C4-2B (cell line): ENCODE results near the gene IQCC.

Experiments
- H3K27ac ChIP-seq: fragments of 450-650 bp; 2 replicates; pipeline ENCODE4 v1.5.1; 2017
- ZFX ChIP-seq: fragments of 450-650 bp; IDR thresholded peaks from 2 replicates; pipeline ENCODE4 v1.6.1; 2017
- TF ChIP-seq, protein P1 (sequence below): fragments of 450-650 bp; conservative IDR thresholded peaks from 2 replicates; pipeline ENCODE4 v1.5.1; 2017; ENCODE audit warnings: mild to moderate bottlenecking

Gene IQCC

DNA sequence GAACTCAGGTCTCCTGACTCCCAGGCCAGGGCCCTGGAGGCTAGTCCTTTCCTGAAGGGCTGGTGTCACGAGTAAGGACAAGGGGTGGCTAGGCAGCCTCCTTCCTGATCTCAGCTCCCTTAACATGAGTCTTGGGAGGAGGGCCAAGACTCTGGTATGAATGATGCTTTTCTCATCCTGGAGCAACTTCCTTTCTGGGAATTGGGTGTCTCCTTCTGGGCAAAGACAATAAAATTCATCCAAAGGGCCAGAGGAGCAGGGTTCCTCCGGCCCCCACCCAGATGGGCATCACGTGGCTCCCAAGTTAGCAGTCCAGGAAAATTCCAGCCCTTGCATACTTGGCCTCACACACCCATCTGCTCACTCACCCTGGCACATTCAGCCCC, 41.4 kb downstream of the IQCC start, which contains the start of gene FAM167B:
Gene FAM167B, plus strand, starts transcription at position 335 of the 386 bp plus-strand sequence. CDS start 200 bp downstream, outside the sequence.
- H3K27ac ChIP-seq = no peak within 1 kb of the TSS
- TF ChIP-seq, protein P1, sequence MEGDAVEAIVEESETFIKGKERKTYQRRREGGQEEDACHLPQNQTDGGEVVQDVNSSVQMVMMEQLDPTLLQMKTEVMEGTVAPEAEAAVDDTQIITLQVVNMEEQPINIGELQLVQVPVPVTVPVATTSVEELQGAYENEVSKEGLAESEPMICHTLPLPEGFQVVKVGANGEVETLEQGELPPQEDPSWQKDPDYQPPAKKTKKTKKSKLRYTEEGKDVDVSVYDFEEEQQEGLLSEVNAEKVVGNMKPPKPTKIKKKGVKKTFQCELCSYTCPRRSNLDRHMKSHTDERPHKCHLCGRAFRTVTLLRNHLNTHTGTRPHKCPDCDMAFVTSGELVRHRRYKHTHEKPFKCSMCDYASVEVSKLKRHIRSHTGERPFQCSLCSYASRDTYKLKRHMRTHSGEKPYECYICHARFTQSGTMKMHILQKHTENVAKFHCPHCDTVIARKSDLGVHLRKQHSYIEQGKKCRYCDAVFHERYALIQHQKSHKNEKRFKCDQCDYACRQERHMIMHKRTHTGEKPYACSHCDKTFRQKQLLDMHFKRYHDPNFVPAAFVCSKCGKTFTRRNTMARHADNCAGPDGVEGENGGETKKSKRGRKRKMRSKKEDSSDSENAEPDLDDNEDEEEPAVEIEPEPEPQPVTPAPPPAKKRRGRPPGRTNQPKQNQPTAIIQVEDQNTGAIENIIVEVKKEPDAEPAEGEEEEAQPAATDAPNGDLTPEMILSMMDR = no peak
- TF ChIP-seq ZFX = no peak

DNA sequence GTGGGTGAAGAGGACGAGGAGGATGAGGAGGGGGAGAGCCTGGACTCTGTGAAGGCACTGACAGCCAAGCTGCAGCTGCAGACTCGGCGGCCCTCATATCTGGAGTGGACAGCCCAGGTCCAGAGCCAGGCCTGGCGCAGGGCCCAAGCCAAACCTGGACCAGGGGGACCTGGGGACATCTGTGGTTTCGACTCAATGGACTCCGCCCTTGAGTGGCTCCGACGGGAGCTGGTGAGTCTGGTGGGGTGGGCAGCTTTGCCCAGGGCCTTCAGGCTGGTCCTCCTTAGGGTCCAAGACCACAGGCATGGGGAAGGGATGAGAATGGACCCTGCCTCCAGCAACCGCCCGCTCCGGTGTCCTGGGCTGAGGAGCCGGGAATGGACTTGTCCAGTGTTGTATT, 42.0 kb downstream of the IQCC start:
- TF ChIP-seq, protein P1 = no peak
- TF ChIP-seq ZFX = no peak
- H3K27ac ChIP-seq = no peak overlapping the region

DNA sequence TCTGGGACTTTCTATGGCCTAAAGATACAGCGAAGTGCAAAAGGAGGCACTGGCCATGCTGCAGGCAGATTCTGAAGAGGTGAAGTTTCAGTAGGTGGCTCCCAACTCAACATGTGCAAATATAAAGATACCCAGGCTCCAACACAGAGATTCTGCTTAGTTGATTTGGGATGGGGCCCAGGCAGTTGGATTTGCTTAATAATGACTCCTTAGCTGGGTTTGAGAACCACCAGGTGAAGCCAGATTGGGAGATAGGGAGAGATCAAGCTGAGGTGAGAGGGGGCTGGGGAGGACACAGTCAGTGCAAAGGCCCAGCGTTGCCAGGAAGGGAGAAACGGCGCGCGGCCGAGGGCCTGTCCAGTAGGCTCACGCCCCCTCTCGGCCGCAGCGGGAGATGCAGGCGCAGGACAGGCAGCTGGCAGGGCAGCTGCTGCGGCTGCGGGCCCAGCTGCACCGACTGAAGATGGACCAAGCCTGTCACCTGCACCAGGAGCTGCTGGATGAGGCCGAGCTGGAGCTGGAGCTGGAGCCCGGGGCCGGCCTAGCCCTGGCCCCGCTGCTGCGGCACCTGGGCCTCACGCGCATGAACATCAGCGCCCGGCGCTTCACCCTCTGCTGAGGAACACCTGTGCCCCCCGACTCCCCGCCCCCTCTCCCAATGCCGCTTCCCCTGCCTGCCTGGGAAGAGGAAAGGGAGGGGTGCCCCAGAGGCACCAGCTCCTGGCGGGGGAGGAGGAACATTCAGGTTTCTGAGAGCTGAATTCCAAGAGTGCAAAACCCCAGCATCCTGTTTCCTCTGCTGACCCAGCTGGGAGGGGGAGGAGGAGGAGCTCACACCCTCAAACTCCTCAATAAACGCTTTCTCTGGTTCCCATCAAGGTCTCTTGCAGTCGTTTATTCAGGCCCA, 42.8 kb downstream of the IQCC start:
- TF ChIP-seq, protein P1 = peak; percentile 96
- no peak for TF ChIP-seq ZFX
- no peak overlapping the region for H3K27ac ChIP-seq

DNA sequence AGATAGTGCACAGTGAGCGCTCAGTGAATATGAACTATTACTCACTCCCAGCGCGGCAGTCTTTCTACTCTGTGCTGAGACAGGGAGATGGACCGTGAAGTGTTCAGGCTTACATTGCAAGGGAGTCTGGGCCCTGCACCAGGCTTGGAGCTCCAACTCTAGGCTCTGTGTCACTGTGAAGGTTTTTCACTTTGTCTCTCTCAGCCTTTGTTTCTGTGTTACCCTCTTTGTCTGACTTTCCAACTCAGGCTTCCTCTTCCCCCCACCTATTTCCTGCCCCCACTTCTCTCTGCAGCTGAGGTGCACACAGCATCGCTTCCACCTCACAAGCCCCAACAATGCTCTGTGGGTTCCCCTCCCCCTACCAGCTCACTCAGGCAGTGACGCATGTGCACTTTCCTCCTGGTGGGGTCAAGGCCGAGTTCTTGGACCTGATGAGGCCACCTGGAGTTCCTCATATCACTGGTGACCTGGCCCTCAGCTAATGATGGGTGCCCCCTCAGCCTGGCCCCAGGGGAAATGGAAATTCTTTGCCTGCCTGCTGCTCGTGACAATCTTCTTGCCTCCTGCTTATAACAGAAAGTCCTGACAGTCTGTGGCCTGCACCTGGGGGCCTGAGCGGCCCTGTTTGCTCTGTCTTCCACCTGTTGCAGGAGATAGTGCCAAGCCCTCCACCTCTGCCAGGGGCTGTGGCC, 44.5 kb downstream of the IQCC start:
- H3K27ac ChIP-seq = no peak overlapping the region
- TF ChIP-seq, protein P1 = no peak
- TF ChIP-seq ZFX = no peak

DNA sequence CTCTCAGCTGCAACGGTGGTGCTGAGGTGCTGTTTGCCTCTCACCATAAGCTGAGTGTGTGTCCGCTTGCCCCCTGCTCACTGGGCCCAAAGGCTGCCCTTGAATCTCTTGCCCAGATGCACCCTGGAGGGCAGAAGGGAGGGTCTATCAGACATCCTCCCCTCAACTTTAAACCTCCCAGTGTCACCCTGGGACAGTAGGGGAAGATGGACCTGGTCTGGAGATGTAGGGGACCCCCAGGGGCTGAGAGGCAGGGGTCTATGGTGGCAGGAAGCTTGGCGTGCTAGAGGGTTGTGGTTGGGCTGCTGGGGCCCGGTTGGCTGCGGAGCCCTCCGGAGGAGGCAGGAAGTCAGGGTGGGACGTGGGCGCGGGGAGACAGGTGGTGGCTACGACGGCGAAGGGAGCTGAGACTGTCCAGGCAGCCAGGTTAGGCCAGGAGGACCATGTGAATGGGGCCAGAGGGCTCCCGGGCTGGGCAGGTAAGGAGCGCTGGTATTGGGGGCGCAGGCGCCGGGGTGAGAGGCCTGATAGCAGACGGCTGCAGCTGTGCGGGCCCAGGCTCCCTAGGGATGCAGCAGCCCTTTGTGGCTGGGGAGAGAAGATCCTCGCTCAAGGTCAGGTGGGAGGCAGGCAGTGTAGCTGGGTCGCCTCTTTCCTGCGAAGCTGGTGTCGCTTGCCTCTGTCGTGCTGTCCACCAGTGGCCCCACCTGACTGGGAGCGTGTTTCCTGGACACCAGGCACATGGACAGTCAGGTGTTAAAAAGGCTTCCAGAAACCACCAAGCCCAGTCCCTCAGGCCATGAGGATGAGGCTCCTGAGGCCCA, 45.6 kb downstream of the IQCC start, which contains the start of gene LCK:
Gene LCK, plus strand, starts transcription at position 373 of the 824 bp plus-strand sequence. CDS start 23,065 bp downstream, outside the sequence.
- no peak for TF ChIP-seq ZFX
- TF ChIP-seq, protein P1 = no peak
- H3K27ac ChIP-seq = no peak within 1 kb of the TSS

DNA sequence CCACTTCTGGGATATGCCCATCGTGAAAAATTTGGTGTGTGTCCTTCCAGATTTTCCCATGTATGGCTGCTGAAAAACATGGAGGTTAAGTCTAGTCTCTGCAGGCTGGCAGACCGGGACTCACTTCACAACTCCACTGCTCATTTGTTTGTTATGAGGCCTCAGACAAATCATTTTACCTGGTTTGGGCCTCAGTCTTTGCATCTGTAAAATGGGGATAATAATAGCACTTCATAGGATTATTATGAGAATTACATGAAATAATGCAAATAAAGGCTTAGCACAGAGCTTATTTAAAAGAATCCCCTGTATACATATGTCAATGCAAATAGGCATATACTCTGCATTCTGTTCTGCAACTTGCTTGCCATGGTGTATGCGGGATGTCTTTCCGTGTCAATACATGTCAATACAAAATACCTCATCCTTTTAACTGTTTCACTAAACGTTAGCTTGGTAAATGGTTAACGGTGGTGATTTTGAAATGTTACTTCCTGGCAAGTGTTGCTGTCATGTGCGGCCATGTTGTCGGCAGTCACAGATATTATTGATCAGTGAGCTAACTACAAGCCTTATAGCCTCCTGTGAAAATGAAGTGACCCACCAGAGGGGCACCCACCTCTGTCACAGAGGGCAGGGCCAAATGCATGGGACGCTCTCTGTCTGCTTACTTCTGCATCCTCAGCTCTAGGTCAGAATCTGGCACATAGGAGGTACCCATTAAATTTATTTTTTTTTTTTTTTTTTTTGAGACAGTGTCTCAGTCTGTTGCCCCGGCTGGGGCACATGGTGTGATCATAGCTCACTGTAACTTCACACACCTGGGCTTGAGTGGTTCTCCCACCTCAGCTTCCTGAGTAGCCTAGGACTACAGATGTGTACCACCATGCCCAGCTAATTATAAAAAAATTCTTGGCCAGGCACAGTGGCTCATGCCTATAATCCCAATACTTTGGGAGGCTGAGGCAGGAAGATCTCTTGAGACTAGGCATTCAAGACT, 49.9 kb downstream of the IQCC start:
- H3K27ac ChIP-seq = no peak overlapping the region
- TF ChIP-seq, protein P1 = no peak
- TF ChIP-seq ZFX = no peak
